ENCODE data around the gene ARID2.

DNA sequence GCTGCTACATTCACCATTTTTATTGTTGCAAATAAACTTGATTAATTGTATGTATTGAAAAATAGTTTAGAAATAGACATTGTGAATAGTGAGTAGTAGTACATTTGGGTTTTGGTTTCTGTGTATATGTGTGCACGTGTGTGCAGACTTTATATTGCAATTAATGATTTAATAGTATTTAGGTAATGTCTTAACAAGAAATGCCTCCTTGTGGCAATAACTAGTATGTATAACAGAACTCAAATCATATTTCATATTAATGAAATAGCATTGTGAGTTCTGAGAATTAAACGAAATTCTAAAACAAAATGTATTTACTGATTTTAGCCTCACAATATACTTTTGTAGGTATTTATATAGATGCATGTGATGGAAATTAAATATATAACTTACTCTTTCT is 160.8 kb downstream of the ARID2 start:
- TF ChIP-seq, protein P1, sequence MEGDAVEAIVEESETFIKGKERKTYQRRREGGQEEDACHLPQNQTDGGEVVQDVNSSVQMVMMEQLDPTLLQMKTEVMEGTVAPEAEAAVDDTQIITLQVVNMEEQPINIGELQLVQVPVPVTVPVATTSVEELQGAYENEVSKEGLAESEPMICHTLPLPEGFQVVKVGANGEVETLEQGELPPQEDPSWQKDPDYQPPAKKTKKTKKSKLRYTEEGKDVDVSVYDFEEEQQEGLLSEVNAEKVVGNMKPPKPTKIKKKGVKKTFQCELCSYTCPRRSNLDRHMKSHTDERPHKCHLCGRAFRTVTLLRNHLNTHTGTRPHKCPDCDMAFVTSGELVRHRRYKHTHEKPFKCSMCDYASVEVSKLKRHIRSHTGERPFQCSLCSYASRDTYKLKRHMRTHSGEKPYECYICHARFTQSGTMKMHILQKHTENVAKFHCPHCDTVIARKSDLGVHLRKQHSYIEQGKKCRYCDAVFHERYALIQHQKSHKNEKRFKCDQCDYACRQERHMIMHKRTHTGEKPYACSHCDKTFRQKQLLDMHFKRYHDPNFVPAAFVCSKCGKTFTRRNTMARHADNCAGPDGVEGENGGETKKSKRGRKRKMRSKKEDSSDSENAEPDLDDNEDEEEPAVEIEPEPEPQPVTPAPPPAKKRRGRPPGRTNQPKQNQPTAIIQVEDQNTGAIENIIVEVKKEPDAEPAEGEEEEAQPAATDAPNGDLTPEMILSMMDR (IDR thresholded peaks at IDR 0.05): no peak
- TF ChIP-seq POLR2A (IDR thresholded peaks at IDR 0.05): no peak
